Neuronal stem cell (in vitro differentiated cells): ENCODE results near the gene SMAD9.

Experiments
- DNase-seq: peaks from one replicate; pipeline ENCODE4 v3.0.0-alpha.2; 2013; ENCODE audit warnings: low spot score
- H2AFZ ChIP-seq: one replicate; pipeline ENCODE4 v1.6.1; 2013; ENCODE audit warnings: mild to moderate bottlenecking, low read length, inconsistent platforms
- H2AK5ac ChIP-seq: 2 replicates; pipeline ENCODE4 v1.6.1; 2013; ENCODE audit warnings: low read depth, mild to moderate bottlenecking, inconsistent platforms, low read length, moderate library complexity, mixed read lengths
- H2BK120ac ChIP-seq: 2 replicates; pipeline ENCODE4 v1.6.1; 2013; ENCODE audit warnings: low read depth, mild to moderate bottlenecking, inconsistent platforms, low read length, moderate library complexity, mixed read lengths
- H2BK12ac ChIP-seq: one replicate; pipeline ENCODE4 v1.6.1; 2013; ENCODE audit warnings: low read length, inconsistent platforms
- H2BK15ac ChIP-seq: 2 replicates; pipeline ENCODE4 v1.6.1; 2013; ENCODE audit warnings: mild to moderate bottlenecking, low read length, inconsistent platforms, mixed read lengths
- H2BK5ac ChIP-seq: one replicate; pipeline ENCODE4 v1.6.1; 2013; ENCODE audit warnings: inconsistent platforms, mild to moderate bottlenecking, low read length, moderate library complexity
- H3K14ac ChIP-seq: one replicate; pipeline ENCODE4 v1.6.1; 2013; ENCODE audit warnings: low read length, inconsistent platforms
- H3K18ac ChIP-seq: 2 replicates; pipeline ENCODE4 v1.6.1; 2013; ENCODE audit warnings: low read length, inconsistent platforms
- H3K23ac ChIP-seq: 2 replicates; pipeline ENCODE4 v1.6.1; 2013; ENCODE audit warnings: low read depth, mild to moderate bottlenecking, mixed read lengths, low read length, inconsistent platforms; ENCODE audit not compliant: poor library complexity
- H3K27ac ChIP-seq: replicated peaks from 3 replicates; pipeline ENCODE4 v1.5.1; 2013; ENCODE audit warnings: low read length, inconsistent platforms
- H3K27me3 ChIP-seq, 3 experiments: 2 replicates each; pipeline ENCODE4 v1.6.1; 2013; ENCODE audit warnings: low read length in 3 of 3, mild to moderate bottlenecking in 2 of 3, inconsistent platforms in 1 of 3, low read depth in 1 of 3, mixed read lengths in 1 of 3, moderate library complexity in 1 of 3; ENCODE audit not compliant: control insufficient read depth in 3 of 3, insufficient read depth in 3 of 3
- H3K36me3 ChIP-seq, 2 donors: replicated peaks in 1 of 2; 2 replicates each; pipeline ENCODE4 v1.6.1; 2013; ENCODE audit warnings: low read length in 2 of 2; ENCODE audit not compliant: control insufficient read depth in 2 of 2, insufficient read depth in 2 of 2
- H3K4ac ChIP-seq: 2 replicates; pipeline ENCODE4 v1.6.1; 2013; ENCODE audit warnings: inconsistent platforms, mild to moderate bottlenecking, low read length, moderate library complexity
- H3K4me1 ChIP-seq, 2 donors: 1 replicate in 1 of 2; 2 replicates in 1 of 2; pipeline ENCODE4 v1.6.1; 2013; ENCODE audit warnings: low read length in 2 of 2, low read depth in 1 of 2; ENCODE audit not compliant: control insufficient read depth in 2 of 2, insufficient read depth in 1 of 2
- H3K4me2 ChIP-seq: one replicate; pipeline ENCODE4 v1.6.1; 2013; ENCODE audit warnings: mild to moderate bottlenecking, low read length, inconsistent platforms; ENCODE audit not compliant: insufficient read depth, poor library complexity, severe bottlenecking
- H3K4me3 ChIP-seq, 2 donors: 2 replicates each; pipeline ENCODE4 v1.5.1; 2013; ENCODE audit warnings: low read length in 2 of 2, mild to moderate bottlenecking in 2 of 2, inconsistent platforms in 1 of 2, moderate library complexity in 1 of 2
- H3K79me1 ChIP-seq: one replicate; pipeline ENCODE4 v1.6.1; 2013; ENCODE audit warnings: low read depth, mild to moderate bottlenecking, inconsistent platforms, low read length, moderate library complexity
- H3K9ac ChIP-seq: one replicate; pipeline ENCODE4 v1.6.1; 2013; ENCODE audit warnings: mild to moderate bottlenecking, low read depth, low read length, inconsistent platforms; ENCODE audit not compliant: poor library complexity
- H3K9me3 ChIP-seq, 2 donors: replicated peaks in 1 of 2; 2 replicates each; pipeline versions ENCODE3 to v1.6.1; 2013; ENCODE audit warnings: low read length in 2 of 2, mild to moderate bottlenecking in 2 of 2, inconsistent platforms in 1 of 2, low read depth in 1 of 2, mixed read lengths in 1 of 2, moderate library complexity in 1 of 2; ENCODE audit not compliant: control insufficient read depth in 2 of 2, insufficient read depth in 1 of 2
- H4K8ac ChIP-seq: one replicate; pipeline ENCODE4 v1.6.1; 2013; ENCODE audit warnings: low read depth, mild to moderate bottlenecking, inconsistent platforms, low read length, moderate library complexity
- H4K91ac ChIP-seq: one replicate; pipeline ENCODE4 v1.6.1; 2013; ENCODE audit warnings: low read length, low read depth, mild to moderate bottlenecking, inconsistent platforms; ENCODE audit not compliant: poor library complexity
- WGBS, 2 donors: extraction: QIAGEN DNeasy Blood & Tissue Kit; methylation state at CpG; one replicate each; pipeline ENCODE4 v1.1.7; 2013; ENCODE audit warnings: missing lambda C conversion rate in 2 of 2, mixed read lengths in 1 of 2; ENCODE audit not compliant: insufficient read length in 2 of 2, insufficient replicate concordance in 1 of 2; ENCODE audit errors: extremely low coverage in 2 of 2; 5-methylcytosine and 5-hydroxymethylcytosine counted together

Gene SMAD9

DNA sequence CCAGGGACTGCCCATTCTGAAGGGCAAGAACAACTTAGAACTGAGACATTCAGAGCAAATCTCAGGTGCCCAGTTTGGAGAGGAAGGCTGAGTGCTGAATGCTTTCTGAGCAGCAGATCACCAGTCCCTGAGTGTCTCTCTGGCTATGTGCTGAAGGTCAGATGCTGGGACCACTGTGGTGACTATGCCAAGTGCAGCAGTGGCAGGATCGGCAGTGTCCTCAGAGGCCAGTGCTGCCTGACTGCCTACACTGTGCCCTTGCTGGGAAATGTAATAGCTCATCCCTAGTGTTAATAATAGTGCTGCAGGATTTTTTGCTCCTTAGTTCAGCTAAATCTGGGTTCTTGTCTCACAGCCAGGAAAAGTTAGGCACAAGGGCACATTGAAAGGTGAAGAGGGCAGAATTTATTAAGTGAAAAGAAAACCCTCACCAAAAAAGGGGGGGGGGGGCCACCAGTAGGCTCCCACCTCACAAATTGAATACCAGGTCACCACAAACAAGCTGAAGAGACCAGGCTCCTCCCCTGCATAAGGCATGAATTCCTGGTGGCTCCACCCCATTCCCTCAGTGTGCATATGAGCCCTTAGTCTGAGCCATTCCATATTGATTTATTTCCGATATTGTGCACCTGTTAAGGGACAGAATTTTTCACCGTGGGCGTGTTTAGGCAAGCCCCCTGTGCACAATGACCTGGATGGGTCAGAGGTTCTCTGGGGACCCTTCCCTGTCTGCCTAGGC is 82.5 kb downstream of the SMAD9 start:
- DNase-seq = no peak
- no peak overlapping the region for H2BK15ac ChIP-seq
- peaks cover 0 to 11% of the 10 kb centered on the region in 2 donors for H3K36me3 ChIP-seq
- WGBS, 2 donors = no CpG with 5 or more reads among the region's 4 CpGs
- no peak overlapping the region for H3K27ac ChIP-seq
- no peak overlapping the region for H3K23ac ChIP-seq
- no peaks in the 10 kb centered on the region for H3K9me3 ChIP-seq
- H3K79me1 ChIP-seq = peaks cover 5% of the 10 kb centered on the region
- no peak overlapping the region for H3K4ac ChIP-seq
- peaks cover 0 to 10% of the 10 kb centered on the region in 2 donors for H3K4me1 ChIP-seq
- no peak overlapping the region for H4K8ac ChIP-seq
- peak overlapping the region; percentile 50 for H3K9ac ChIP-seq
- no peaks in the 10 kb centered on the region for H3K27me3 ChIP-seq
- H3K4me2 ChIP-seq = no peak overlapping the region
- no peak overlapping the region for H4K91ac ChIP-seq
- no peak overlapping the region for H2AK5ac ChIP-seq
- H3K18ac ChIP-seq = no peak overlapping the region
- H2BK120ac ChIP-seq = no peak overlapping the region
- H2BK5ac ChIP-seq = no peak overlapping the region
- H3K14ac ChIP-seq = no peak overlapping the region
- no peak overlapping the region for H2BK12ac ChIP-seq
- H3K4me3 ChIP-seq = no peak overlapping the region
- H2AFZ ChIP-seq = no peak overlapping the region

DNA sequence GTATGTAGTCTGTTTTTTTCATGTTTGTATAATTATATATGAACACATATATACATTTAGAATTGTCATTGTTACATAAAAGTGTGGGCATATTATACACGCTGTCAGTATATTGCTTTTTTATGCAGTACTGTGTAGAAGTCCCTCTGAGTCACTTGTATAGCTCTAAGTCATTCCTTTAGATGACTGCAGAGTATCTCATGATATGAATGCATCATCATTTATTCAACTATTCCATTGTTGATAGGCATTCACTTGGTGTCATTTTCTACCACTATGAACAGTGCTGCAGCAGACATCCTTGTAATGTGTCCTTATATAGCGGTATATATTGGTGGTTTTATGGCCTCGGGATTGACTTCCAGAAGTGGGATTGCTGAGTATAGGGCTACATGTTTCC is 85.7 kb downstream of the SMAD9 start:
- H2AK5ac ChIP-seq = no peak overlapping the region
- no peak overlapping the region for H2BK12ac ChIP-seq
- H3K4me3 ChIP-seq = no peak overlapping the region
- peaks cover 0 to 3% of the 10 kb centered on the region in 2 donors for H3K4me1 ChIP-seq
- no peaks in the 10 kb centered on the region for H3K9me3 ChIP-seq
- no peak overlapping the region for H3K27ac ChIP-seq
- H3K79me1 ChIP-seq = peaks cover 2% of the 10 kb centered on the region
- no peak overlapping the region for H2BK5ac ChIP-seq
- H3K27me3 ChIP-seq = no peaks in the 10 kb centered on the region
- H3K14ac ChIP-seq = no peak overlapping the region
- H4K91ac ChIP-seq = no peak overlapping the region
- H3K36me3 ChIP-seq = peaks cover 0 to 36% of the 10 kb centered on the region in 2 donors
- WGBS, 2 donors = no CpG with 5 or more reads among the region's 3 CpGs
- no peak overlapping the region for H3K18ac ChIP-seq
- H2AFZ ChIP-seq = no peak overlapping the region
- no peak overlapping the region for H2BK15ac ChIP-seq
- no peak for DNase-seq
- no peak overlapping the region for H3K4ac ChIP-seq
- no peak overlapping the region for H2BK120ac ChIP-seq
- no peak overlapping the region for H3K23ac ChIP-seq
- no peak overlapping the region for H3K9ac ChIP-seq
- no peak overlapping the region for H4K8ac ChIP-seq
- H3K4me2 ChIP-seq = no peak overlapping the region

DNA sequence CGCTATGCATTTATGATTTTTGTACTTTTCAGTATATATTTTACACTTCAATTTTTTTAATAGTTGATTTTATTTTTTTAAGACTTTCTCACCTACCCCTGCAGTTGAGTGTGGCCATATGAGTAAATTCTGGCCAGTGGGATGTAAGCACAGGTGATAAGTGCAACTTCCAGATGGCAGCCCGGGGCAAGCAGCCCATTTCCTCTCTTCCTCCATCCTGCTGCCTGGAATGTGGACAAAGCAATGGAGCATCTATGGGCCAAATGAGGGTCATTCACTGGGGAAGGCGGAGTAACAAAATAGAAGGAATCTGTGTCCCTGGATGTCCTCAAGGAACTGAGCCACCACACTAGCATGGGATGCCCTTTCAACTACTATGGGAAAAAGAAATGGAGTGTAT is 88.7 kb downstream of the SMAD9 start:
- no peak overlapping the region for H3K27ac ChIP-seq
- no peak overlapping the region for H4K91ac ChIP-seq
- H2AFZ ChIP-seq = no peak overlapping the region
- H2BK12ac ChIP-seq = no peak overlapping the region
- no peak overlapping the region for H2BK5ac ChIP-seq
- H3K14ac ChIP-seq = no peak overlapping the region
- H3K18ac ChIP-seq = no peak overlapping the region
- no peak overlapping the region for H3K4me3 ChIP-seq
- H3K9me3 ChIP-seq = no peaks in the 10 kb centered on the region
- no peak overlapping the region for H2AK5ac ChIP-seq
- no peak overlapping the region for H2BK120ac ChIP-seq
- H3K4ac ChIP-seq = no peak overlapping the region
- H3K4me2 ChIP-seq = no peak overlapping the region
- no peaks in the 10 kb centered on the region for H3K27me3 ChIP-seq
- WGBS, 2 donors = no CpG with 5 or more reads among the region's 3 CpGs
- H4K8ac ChIP-seq = no peak overlapping the region
- H2BK15ac ChIP-seq = no peak overlapping the region
- no peak overlapping the region for H3K23ac ChIP-seq
- no peak for DNase-seq
- no peaks in the 10 kb centered on the region for H3K79me1 ChIP-seq
- H3K36me3 ChIP-seq = peaks cover 0 to 66% of the 10 kb centered on the region in 2 donors
- no peaks in the 10 kb centered on the region for H3K4me1 ChIP-seq
- H3K9ac ChIP-seq = no peak overlapping the region

DNA sequence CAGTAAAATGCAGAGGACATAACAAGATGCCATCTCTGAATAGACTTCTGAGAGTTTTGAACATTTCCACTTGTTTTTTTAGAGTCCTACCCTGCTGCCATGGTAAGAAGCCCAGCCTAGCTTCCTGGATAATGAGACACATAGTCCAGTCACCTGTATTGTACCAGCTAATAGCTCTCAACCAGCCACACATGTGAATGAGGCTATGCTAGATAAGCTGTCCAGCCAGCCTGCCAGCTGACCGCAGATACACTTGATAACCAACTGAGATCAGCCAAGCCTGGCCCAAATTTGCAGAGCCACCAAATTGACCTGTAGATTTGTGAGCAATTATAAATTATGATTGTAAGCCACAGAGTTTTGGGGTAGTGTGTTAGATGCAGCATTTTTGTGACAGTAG is 90.3 kb downstream of the SMAD9 start:
- H3K36me3 ChIP-seq = peaks cover 0 to 78% of the 10 kb centered on the region in 2 donors
- no CpG with 5 or more reads among the region's 1 CpG for WGBS, 2 donors
- no peak overlapping the region for H2BK120ac ChIP-seq
- no peak for DNase-seq
- no peaks in the 10 kb centered on the region for H3K27me3 ChIP-seq
- no peak overlapping the region for H2AFZ ChIP-seq
- H4K8ac ChIP-seq = no peak overlapping the region
- H4K91ac ChIP-seq = no peak overlapping the region
- no peak overlapping the region for H3K18ac ChIP-seq
- H2BK12ac ChIP-seq = no peak overlapping the region
- no peak overlapping the region for H3K27ac ChIP-seq
- no peak overlapping the region for H3K9ac ChIP-seq
- no peaks in the 10 kb centered on the region for H3K9me3 ChIP-seq
- H3K79me1 ChIP-seq = no peaks in the 10 kb centered on the region
- no peak overlapping the region for H3K4me3 ChIP-seq
- H2BK15ac ChIP-seq = no peak overlapping the region
- no peaks in the 10 kb centered on the region for H3K4me1 ChIP-seq
- no peak overlapping the region for H3K23ac ChIP-seq
- no peak overlapping the region for H3K4ac ChIP-seq
- H3K14ac ChIP-seq = no peak overlapping the region
- H3K4me2 ChIP-seq = no peak overlapping the region
- no peak overlapping the region for H2BK5ac ChIP-seq
- H2AK5ac ChIP-seq = no peak overlapping the region
